Activated T-cell treated with anti-CD3 and anti-CD28 coated beads for 4 hours (primary cell): ENCODE data around the gene GRPEL1.

Experiments used
- DNase-seq: peaks from one replicate; pipeline ENCODE4 v3.0.0-alpha.2; 2020

Gene GRPEL1

GRCh38 chr4:7043284-7044136, 24.4 kb downstream of the GRPEL1 start, which contains the start of gene TADA2B:
Gene TADA2B, plus strand, starts transcription at chr4:7043372. Its CDS starts 208 bp downstream, at chr4:7043580.
- peak; percentile 26 for DNase-seq

- DNase-seq, result peak; percentile 78
Observed at GRCh38 chr4:7042503-7043283, 25.2 kb downstream of the GRPEL1 start.

- no peak for DNase-seq
Observed at GRCh38 chr4:7041801-7042502, 25.9 kb downstream of the GRPEL1 start.

- DNase-seq, result no peak
Observed at GRCh38 chr4:7041246-7041645, 26.6 kb downstream of the GRPEL1 start.

- DNase-seq, result no peak
Observed at GRCh38 chr4:7040765-7041164, 27.1 kb downstream of the GRPEL1 start.

GRCh38 chr4:7037425-7037824, 30.4 kb downstream of the GRPEL1 start:
- DNase-seq, result no peak

- no peak for DNase-seq
Observed at GRCh38 chr4:7034262-7035081, 33.4 kb downstream of the GRPEL1 start.

- no peak for DNase-seq
Observed at GRCh38 chr4:7032596-7032995, 35.3 kb downstream of the GRPEL1 start.

- no peak for DNase-seq
Observed at GRCh38 chr4:7031558-7032449, 36.1 kb downstream of the GRPEL1 start.

- DNase-seq, result no peak
Observed at GRCh38 chr4:7030856-7031255, 37.0 kb downstream of the GRPEL1 start.

- no peak for DNase-seq
Observed at GRCh38 chr4:7029921-7030320, 37.9 kb downstream of the GRPEL1 start.

GRCh38 chr4:7029212-7029611, 38.7 kb downstream of the GRPEL1 start:
- no peak for DNase-seq

- DNase-seq, result no peak
Observed at GRCh38 chr4:7027913-7028312, 40.0 kb downstream of the GRPEL1 start.

GRCh38 chr4:7027284-7027683, 40.6 kb downstream of the GRPEL1 start:
- no peak for DNase-seq

- no peak for DNase-seq
Observed at GRCh38 chr4:7026107-7026506, 41.8 kb downstream of the GRPEL1 start.

GRCh38 chr4:7025040-7025602, 42.7 kb downstream of the GRPEL1 start:
- no peak for DNase-seq

- DNase-seq, result no peak
Observed at GRCh38 chr4:7024336-7024890, 43.5 kb downstream of the GRPEL1 start.

GRCh38 chr4:7023901-7024300, 44.0 kb downstream of the GRPEL1 start:
- DNase-seq, result no peak

- DNase-seq, result no peak
Observed at GRCh38 chr4:7023486-7023885, 44.4 kb downstream of the GRPEL1 start.

GRCh38 chr4:7021930-7022664, 45.8 kb downstream of the GRPEL1 start:
- DNase-seq, result no peak
